ENCODE data around the gene SLC25A14.
"Not testable (repeated sequence)": the region's sequence is repeated elsewhere in the genome, so short reads cannot be mapped to it uniquely, and the experiment has no call there.

- TF ChIP-seq CTCF (IDR thresholded peaks at IDR 0.05); POLR2A (IDR thresholded peaks at IDR 0.05); POLR2AphosphoS5 (IDR thresholded peaks at IDR 0.05; ENCODE audit: insufficient read depth in 1 of 2, low read depth in 1 of 2): not testable (repeated sequence)
Observed at GRCh38 chrX:130319886-130320285, 19.8 kb upstream of the SLC25A14 start.

Data from vagina (tissue), 2 donors.